Muscle of arm (tissue), 12 donors: ENCODE results near the gene SYVN1. TPM values are rescaled to one million over a fixed set of nuclear protein-coding genes. Genes with fewer than 3 reads are reported as not detected.

Source experiments
- DNase-seq: peaks from one replicate; pipeline ENCODE4 v3.0.0-alpha.2; 2013
- polyA plus RNA-seq, 12 donors: library from polyadenylated mRNA; unstranded; fragments of 120-200 nt; gene quantifications; one replicate each; pipeline ENCODE4 v1.2.1, GENCODE V29; 2013; ENCODE audit not compliant: insufficient read length in 12 of 12

The SYVN1 gene
- polyA plus RNA-seq, 12 donors, result 36.7 to 53.3 (median 45.5) TPM; not detected in 1

GRCh38 chr11:65113839-65114238 lies 20.5 kb downstream of the SYVN1 start:
- no peak for DNase-seq

GRCh38 chr11:65113361-65113756 lies 21.0 kb downstream of the SYVN1 start:
- DNase-seq, result no peak

- no peak for DNase-seq
These were observed 21.6 kb downstream of the SYVN1 start for GRCh38 chr11:65112546-65113360.

GRCh38 chr11:65111744-65112545 lies 22.4 kb downstream of the SYVN1 start, which contains the start of gene TM7SF2:
TSS of gene TM7SF2 (plus strand) at chr11:65111872. CDS start at chr11:65112016, 144 bp downstream.
- peak; percentile 87 for DNase-seq

GRCh38 chr11:65111159-65111743 lies 23.1 kb downstream of the SYVN1 start:
- DNase-seq, result no peak

- DNase-seq, result peak; percentile 86
These were observed 23.9 kb downstream of the SYVN1 start for GRCh38 chr11:65110354-65110861.

- no peak for DNase-seq
These were observed 24.8 kb downstream of the SYVN1 start for GRCh38 chr11:65109231-65110198.

GRCh38 chr11:65108469-65109123 lies 25.7 kb downstream of the SYVN1 start:
- DNase-seq, result no peak

GRCh38 chr11:65107751-65108468 lies 26.4 kb downstream of the SYVN1 start:
- no peak for DNase-seq

GRCh38 chr11:65107078-65107477 lies 27.2 kb downstream of the SYVN1 start:
- no peak for DNase-seq

- no peak for DNase-seq
These were observed 29.7 kb downstream of the SYVN1 start for GRCh38 chr11:65104628-65105027.

- no peak for DNase-seq
These were observed 30.8 kb downstream of the SYVN1 start for GRCh38 chr11:65103476-65103875.

GRCh38 chr11:65102142-65103095 lies 31.9 kb downstream of the SYVN1 start:
- DNase-seq, result no peak

- DNase-seq, result no peak
These were observed 33.5 kb downstream of the SYVN1 start for GRCh38 chr11:65100674-65101350.

- DNase-seq, result no peak
These were observed 37.4 kb downstream of the SYVN1 start for GRCh38 chr11:65096926-65097325.

GRCh38 chr11:65095974-65096806 lies 38.1 kb downstream of the SYVN1 start, which contains the start of gene VPS51:
TSS of gene VPS51 (plus strand) at chr11:65096214. CDS start at chr11:65096251, 37 bp downstream.
- peak; percentile 91 for DNase-seq

GRCh38 chr11:65095427-65095826 lies 38.9 kb downstream of the SYVN1 start:
- DNase-seq, result no peak
